ENCODE results near the gene GPR32.
"Not testable (repeated sequence)": the region's sequence is repeated elsewhere in the genome, so short reads cannot be mapped to it uniquely, and the experiment has no call there.

The GPR32 gene

DNA sequence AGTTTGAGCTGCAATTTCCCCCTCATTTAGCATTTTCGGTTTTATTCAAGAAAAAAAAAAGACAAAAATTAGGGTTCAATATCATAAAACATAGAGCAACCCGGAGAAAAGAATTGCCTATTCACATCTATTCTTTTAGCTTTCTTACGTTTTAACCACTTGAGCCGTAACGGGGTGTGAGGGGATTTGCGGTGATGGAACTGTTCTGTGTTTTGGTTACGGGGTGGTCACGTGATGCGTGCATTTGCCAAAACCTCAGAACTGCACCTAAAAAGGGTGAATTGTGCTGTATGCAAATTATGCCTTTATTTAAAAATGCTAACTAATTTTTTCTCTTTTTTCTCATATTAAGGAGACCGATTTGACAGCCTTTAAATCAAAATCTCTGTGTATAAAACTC is 25.0 kb upstream of the GPR32 start:
- in situ Hi-C loops (cut with MboI; ENCODE audit: low sequenced_read_pairs): no loop called here

DNA sequence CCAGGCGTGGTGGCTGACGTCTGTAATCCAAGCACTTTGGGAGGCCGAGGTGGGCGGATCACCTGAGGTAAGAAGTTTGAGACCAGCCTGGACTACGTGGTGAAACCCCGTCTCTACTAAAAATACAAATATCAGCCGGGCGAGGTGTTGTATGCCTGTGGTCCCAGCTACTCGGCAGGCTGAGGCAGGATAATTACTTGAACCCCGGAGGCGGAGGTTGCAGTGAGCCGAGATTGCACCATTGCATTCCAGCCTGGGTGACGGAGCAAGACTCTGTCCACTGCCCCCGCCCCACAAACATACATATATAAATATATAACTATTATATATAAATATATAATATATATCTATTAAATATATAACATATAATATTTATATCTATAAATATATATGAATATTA is 23.1 kb upstream of the GPR32 start:
- in situ Hi-C loops (cut with MboI; ENCODE audit: low sequenced_read_pairs): not testable (repeated sequence)

DNA sequence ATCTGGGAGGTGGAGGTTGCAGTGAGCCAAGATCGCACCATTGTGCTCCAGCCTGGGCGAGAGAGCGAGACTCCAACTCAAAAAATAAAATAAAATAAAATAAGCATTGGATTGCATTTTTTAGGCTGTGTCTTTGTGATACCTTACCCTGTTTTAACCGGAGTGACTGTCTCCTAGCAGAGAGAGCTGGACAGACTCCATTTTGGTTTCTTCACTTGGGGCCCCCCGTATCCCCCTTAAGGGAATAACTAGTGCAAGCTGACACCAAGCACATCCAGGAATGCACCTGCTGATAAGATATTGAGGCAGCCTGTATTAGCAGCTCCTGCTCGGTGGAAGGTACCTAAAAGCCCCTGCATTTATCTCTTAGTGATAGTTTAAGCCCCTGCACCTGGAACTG is 20.8 kb upstream of the GPR32 start:
- in situ Hi-C loops (cut with MboI; ENCODE audit: low sequenced_read_pairs): no loop called here

GRCh38 chr19:50750010-50750409 is 20.3 kb upstream of the GPR32 start:
- in situ Hi-C loops (cut with MboI; ENCODE audit: low sequenced_read_pairs): no loop called here

- in situ Hi-C loops (cut with MboI; ENCODE audit: low sequenced_read_pairs): no loop called here
These were observed 16.4 kb upstream of the GPR32 start for GRCh38 chr19:50753879-50754278.

GRCh38 chr19:50756244-50756643 is 14.0 kb upstream of the GPR32 start:
- in situ Hi-C loops (cut with MboI; ENCODE audit: low sequenced_read_pairs): not testable (repeated sequence)

GRCh38 chr19:50757624-50758023 is 12.6 kb upstream of the GPR32 start:
- in situ Hi-C loops (cut with MboI; ENCODE audit: low sequenced_read_pairs): not testable (repeated sequence)

DNA sequence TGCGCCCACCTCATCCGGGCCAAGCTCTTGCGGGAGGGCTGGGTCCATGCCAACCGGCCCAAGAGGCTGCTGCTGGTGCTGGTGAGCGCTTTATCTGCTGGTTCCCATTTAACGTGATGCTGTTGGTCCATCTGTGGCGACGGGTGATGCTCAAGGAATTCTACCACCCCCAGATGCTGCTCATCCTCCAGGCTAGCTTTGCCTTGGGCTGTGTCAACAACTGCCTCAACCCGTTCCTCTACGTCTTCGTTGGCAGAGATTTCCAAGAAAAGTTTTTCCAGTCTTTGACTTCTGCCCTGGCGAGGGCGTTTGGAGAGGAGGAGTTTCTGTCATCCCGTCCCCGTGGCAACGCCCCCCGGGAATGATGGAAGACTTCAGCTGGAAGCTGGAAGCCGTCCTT is 11.2 kb upstream of the GPR32 start:
- in situ Hi-C loops (cut with MboI; ENCODE audit: low sequenced_read_pairs): not testable (repeated sequence)

DNA sequence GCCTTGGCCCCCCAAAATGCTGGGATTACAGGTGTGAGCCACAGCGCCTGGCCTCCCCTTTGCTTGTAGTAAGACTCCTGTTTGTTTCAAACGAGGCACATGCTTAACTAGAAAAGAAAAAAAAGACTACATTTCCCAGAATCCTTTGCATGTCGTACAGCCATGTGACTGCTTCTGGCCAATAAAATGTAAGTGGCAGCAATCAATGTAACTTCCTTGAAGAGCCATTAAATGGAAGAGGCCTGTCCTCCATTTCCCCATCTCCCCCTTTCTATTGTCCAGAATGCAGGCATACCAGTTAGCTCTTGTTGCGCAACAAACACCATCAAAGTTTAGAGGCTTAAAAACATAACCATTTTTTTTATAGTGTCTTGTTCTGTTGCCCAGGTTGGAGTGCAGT is 10.4 kb upstream of the GPR32 start:
- in situ Hi-C loops (cut with MboI; ENCODE audit: low sequenced_read_pairs): no loop called here

- in situ Hi-C loops (cut with MboI; ENCODE audit: low sequenced_read_pairs): not testable (repeated sequence)
These were observed 8.8 kb upstream of the GPR32 start for GRCh38 chr19:50761501-50761900.

- in situ Hi-C loops (cut with MboI; ENCODE audit: low sequenced_read_pairs): not testable (repeated sequence)
These were observed 6.7 kb upstream of the GPR32 start for GRCh38 chr19:50763521-50763920.

DNA sequence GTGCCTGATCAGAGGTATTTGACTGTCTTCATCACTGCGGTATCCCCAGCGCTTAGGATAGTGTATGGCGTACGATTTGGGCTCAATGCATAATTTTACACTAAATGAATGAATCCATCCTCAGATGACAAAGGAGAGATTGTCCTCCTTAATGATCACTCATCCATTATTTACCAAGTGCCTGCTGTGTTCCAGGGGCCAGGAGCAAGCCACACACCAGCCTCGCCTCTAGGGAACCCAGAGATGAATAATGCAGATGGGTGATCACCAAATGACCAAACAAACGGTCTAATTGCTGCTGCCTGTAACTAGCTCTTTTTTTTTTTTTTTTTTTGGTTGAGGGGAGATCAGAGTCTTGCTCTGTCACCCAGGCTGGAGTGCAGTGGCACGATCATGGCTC is 5.9 kb upstream of the GPR32 start:
- in situ Hi-C loops (cut with MboI; ENCODE audit: low sequenced_read_pairs): no loop called here

GRCh38 chr19:50766746-50767145 is 3.5 kb upstream of the GPR32 start:
- in situ Hi-C loops (cut with MboI; ENCODE audit: low sequenced_read_pairs): not testable (repeated sequence)

DNA sequence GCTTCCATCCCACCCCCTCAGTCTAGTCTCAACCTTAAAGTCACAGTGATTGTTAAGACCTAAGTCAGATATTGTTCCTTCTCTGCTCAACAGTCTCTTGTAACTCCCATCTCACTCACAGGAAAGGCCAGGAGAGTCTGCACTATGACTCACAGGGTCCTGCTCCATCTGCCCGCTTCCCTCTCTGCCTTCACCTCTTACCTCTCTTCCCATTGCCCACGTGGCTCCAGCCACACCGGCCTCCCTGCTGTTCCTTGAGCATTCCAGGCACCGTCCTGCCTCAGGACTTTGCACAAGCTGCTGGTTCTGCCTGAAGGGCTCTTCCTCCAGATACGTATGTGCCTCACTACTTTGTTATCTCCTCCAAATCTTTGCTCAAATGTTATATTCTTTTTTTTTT is 3.0 kb upstream of the GPR32 start:
- in situ Hi-C loops (cut with MboI; ENCODE audit: low sequenced_read_pairs): not testable (repeated sequence)

- in situ Hi-C loops (cut with MboI; ENCODE audit: low sequenced_read_pairs): no loop called here
These were observed 2.0 kb upstream of the GPR32 start for GRCh38 chr19:50768277-50768676.

- in situ Hi-C loops (cut with MboI; ENCODE audit: low sequenced_read_pairs): no loop called here
These were observed 624 bp downstream of the GPR32 start for GRCh38 chr19:50770888-50771287.

GRCh38 chr19:50772476-50772875 is 2.2 kb downstream of the GPR32 start:
- in situ Hi-C loops (cut with MboI; ENCODE audit: low sequenced_read_pairs): no loop called here

- in situ Hi-C loops (cut with MboI; ENCODE audit: low sequenced_read_pairs): not testable (repeated sequence)
These were observed 2.6 kb downstream of the GPR32 start for GRCh38 chr19:50772912-50773311.

GRCh38 chr19:50773454-50773853 is 3.2 kb downstream of the GPR32 start:
- in situ Hi-C loops (cut with MboI; ENCODE audit: low sequenced_read_pairs): not testable (repeated sequence)

DNA sequence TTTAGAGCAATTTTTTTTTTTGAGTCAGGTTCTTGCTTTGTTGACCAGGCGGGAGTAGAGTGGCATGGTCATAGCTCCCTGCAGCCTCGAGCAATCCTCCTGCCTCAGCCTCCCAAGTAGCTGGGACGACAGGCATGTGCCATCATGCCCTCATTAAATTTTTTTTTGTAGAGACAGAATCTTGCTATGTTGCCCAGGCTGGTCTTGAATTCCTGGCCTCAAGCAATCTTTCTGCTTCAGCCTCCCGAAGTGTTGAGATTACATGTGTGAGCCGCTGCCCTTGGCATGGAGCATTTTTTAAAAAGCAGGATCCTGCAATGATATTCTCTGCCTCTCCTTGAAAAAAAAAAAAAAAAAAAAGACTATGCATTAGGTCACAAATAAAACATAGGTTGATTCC is 5.9 kb downstream of the GPR32 start:
- in situ Hi-C loops (cut with MboI; ENCODE audit: low sequenced_read_pairs): loop anchor here (25.0 kb wide), 1 partner anchor 414 kb away; the partner anchor contains the start of gene NAPSA

- in situ Hi-C loops (cut with MboI; ENCODE audit: low sequenced_read_pairs): loop anchor here (25.0 kb wide), 1 partner anchor 415 kb away; the partner anchor contains the start of gene NAPSA
These were observed 7.0 kb downstream of the GPR32 start for GRCh38 chr19:50777261-50777660.

DNA sequence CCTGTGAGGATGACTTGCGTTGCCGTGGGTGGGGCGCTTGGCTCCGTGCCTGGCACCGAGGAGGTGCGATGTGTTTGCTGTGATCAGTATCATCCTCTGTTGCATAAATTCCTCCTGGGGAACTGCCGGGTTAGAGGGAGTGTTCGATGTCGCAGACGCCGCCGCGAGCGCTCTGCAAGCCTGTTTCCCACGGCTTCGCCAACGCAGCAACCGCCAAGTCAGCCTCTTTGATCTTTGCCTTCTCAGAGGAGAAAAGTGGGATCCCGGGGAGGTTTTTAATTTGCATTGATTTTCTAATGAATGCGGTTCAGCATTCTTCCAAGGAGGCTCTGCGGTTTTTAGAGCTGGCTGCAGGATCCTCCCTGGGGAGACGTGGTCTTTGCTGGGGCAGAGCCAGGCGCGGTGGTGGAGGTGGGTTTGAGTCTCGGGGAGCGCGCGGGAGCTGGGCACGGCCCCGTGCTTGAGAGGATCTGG is 7.6 kb downstream of the GPR32 start:
- in situ Hi-C loops (cut with MboI; ENCODE audit: low sequenced_read_pairs): loop anchor here (25.0 kb wide), 1 partner anchor 416 kb away; the partner anchor contains the start of gene NAPSA

DNA sequence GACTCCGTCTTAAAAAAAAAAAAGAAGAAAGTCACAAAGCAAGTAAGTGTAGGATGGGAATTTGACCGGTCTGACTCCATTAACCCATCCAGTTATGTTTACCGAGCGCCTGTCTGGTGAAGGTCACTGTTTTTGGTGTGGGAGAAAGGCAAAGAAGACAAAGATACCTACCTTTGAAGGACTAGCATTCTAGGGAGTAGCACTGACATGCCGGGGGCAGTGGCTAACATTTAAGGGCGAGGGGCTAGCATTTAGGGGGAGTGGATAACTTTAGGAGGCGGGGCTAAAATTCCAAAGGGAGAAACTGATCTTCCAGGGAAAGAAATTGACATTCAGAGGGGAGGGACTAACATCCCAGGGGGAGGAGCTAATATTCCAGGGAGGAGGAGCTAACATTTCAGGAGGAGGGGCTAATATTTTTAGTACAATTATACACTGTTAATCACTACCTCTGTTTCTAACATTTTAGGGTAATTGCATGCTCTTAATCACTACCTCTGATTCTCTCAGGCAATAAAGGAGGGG is 8.7 kb downstream of the GPR32 start:
- in situ Hi-C loops (cut with MboI; ENCODE audit: low sequenced_read_pairs): loop anchor here (25.0 kb wide), 1 partner anchor 417 kb away; the partner anchor contains the start of gene NAPSA

Data from HL-60/S4 treated with phorbol 12-myristate 13-acetate at 8.2 ng/mL for 4 days and 3 days (cell line).